ENCODE results near the gene EEA1. TPM values are rescaled to one million over a fixed set of nuclear protein-coding genes. Genes with fewer than 3 reads are reported as not detected.
"Not testable (repeated sequence)": the region's sequence is repeated elsewhere in the genome, so short reads cannot be mapped to it uniquely, and the experiment has no call there.

The EEA1 gene
- 20.7 TPM for polyA plus RNA-seq (ENCODE audit: insufficient read length)

DNA sequence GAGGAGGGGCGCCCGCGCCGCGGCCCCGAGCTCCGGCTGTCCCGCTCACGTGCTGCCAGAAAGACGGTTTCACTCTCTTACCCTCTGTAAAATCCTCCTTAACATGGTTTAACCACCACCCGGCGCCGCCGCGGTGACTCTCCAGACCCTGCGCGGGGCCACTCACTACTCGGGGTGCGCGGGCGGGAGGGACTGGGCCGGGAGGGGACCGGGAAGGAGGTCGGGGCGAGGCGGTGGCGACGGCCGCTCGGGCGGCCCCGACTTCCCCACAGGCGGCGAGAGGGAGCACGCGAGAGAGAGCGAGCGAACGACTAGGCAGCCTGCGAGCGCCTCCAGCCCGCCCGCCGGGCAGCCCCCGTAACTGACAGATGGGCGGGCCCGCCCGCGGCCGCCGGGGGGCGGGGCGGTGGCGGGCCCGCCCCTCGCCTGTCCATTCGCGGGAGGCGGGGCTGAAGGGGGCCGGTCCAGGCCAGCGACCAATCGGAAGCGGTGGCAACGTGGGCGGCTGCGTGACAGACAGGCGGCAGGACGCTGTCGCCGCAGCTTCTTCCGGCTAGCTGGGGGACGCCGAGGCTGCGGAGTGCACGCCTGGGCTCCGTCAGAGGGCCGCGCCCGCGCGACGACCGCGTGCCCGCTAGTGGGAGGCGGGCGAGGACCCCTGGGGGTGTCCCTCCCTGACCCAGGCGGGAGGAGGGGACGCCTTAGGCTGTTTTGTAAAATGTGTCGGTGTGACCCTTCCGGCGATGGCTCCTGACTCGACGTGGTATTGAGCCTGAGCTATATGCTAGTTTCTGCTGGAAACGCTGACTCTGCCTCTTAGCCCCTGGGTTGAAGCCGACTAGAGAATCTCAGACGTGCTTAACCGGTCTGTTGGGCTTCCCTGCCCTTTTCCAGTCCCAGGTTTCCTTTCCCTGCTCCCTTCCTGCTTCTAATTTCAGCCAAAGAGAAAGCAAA lies at the start of gene EEA1:
Gene EEA1, minus strand, starts transcription at position 334 of the 954 bp plus-strand sequence. Its CDS starts 229 bp downstream, at position 105.
- DNase-seq (ENCODE audit: low read depth): peak; percentile 87

DNA sequence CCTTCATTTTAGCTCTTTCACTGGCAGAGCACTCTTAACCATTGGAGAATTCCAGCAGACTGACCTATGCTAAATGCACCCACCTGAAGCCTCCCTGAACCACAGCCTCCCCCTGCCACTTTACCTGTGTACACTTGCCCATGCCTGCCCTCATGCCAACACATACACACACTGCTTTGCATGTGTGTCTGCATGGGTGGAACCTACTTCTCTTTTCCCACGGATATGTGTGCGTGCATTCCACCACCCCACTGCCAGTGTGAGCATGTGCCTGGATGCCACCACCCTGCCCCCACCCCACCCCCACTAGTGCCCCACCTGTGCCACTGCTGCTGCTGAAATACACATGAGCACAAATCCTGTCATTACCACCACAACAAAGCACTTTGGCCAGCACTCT lies 49.5 kb upstream of the EEA1 start:
- DNase-seq (ENCODE audit: low read depth): no peak

DNA sequence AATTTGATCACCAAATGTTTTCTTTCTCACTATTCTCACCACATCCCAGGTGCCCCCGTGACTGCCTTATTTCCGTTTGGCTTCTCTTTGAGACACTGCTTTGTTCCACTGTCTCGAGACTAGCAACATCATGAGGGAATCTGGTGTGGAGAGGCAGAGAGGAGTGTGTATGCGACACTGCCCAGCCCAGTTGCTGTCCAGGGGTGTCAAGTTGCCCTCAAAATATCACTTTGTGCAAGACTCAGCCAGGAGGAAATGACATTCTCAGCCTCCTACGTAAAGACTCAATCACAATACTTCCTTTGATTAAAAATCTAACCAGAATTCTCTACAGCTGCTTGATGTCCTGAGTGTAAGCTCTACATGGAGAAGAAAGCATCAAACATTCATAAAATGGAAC lies 48.2 kb upstream of the EEA1 start:
- DNase-seq (ENCODE audit: low read depth): no peak

DNA sequence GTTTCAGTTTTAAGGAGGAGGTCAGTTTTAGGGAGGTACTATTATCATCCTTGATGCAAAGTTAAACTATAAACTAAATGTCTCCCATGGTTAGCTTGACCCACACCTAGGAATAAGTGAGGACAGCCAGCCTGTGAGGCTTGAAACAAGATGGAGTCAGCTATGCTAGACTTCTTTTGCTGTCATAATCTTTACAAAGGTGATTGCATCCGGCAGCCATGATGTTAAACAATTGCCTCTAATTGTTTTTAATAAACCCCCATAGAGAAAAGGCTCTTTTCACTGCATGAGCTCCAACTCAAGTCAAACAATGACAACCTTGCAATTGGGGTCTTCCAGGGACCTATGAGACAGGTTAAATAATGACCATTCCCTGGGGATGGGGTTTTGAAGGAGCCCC lies 45.7 kb upstream of the EEA1 start:
- no peak for DNase-seq (ENCODE audit: low read depth)

DNA sequence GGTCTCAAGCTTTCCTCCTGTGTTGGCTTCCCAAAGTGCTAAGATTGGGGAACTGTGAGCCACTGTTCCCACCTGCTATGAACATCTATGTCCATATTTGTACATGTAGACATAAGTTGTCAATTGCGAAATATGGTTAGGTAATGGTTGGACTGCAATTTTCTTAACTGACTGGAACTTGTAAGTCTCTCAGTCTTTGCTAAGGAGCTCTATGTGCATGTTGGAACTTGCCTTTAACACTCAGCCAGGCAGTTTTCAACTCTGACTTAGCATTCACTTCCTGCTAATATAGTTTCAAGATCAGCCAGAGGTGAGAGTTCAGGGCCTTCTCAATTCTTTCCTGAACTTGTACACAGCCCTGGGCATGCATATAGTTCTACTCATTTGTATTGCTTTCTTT lies 44.5 kb upstream of the EEA1 start:
- no peak for DNase-seq (ENCODE audit: low read depth)

DNA sequence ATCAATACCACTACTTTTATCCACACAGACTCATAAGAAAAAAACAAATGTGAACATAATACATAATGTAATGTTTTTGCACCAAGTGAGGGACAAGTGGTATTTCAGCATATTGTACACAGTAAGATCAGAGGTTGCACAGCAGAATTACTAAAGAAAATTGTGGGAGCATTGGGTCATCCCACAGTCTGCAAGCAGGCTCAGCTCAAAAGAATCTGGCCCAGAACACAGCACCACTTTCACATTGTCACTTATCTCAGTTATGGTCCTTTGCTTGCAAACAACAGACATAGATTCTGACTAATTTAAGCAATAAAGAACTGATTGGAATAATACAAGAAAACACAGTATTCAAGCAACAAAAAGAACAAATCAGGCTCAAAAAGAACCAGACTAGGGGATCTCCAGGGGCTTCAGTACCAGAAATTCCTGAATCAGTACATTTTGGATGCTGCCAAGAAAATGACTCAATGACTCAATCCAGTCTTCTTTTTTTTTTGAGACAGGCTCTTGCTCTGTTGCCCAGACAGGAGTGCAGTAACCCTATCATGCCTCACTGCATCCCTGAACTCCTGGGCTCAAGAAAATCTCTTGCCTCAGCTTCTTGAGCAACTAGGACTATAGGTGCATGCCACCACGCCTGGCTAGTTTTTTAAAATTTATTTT lies 42.9 kb upstream of the EEA1 start:
- DNase-seq (ENCODE audit: low read depth): no peak

DNA sequence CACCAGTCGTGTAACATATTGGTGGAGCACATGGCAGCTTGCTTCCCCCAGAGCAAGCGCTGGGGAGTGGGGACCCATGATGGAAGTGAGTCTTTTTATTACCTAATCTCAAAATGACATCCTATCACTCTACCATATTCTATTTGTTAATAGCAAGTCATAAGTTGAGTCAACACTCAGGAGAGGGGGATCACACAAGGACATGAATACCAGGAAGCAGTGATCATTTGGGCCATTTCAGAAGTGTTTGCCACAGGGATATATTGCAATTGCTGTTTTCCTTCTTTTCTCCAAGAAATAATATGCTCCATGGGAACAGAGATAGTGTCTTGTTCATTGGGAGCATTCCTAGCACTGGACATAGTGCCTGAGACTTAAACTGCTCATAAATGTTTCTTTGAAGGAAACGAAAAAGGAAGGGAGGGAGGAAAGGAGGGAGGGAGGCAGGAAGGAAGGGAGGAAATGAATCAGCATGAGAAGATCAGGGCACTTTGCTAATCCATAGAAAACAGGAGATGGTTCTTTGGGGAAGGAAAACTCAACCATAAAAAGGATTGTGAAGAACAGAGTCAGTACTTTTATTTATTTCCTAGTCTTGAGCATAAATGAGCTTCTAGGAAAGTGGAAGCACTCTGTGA lies 39.2 kb upstream of the EEA1 start:
- DNase-seq (ENCODE audit: low read depth): no peak

DNA sequence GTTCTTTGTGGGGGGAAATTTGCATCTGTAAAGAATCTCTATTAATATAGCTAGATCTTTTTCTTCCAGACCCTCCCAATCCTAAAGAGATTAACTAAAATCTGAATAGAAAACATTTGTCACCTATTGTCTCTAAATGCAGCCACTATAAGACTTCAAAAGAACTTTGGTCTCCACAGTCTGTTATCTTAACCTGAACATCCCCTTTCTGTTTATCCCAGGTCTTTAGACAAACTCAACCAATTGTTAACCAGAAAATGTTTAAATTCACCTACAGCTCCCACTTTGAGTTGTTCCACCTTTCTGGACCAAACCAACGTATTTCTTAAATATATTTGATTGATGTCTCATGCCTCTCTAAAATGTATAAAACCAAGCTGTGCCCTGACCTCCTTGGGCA lies 35.3 kb upstream of the EEA1 start:
- not testable (repeated sequence) for DNase-seq (ENCODE audit: low read depth)

DNA sequence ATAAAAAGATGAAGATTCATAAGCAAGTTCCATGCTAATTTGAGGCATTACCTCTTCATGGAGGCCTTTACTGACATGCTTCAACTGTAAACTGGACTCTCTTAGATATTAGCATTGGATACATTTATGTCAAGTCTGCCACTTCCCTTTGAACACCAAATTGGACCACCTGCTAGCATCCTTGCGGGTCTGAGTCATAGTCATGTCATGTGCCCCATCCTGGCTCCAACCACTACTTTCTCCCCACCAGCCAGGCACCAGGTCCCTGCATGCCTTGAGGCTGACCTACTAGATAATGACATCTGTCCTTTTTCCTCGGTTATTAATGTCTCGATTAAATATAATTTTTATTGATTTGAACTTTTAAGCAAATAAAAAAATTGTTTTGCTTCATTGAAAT lies 32.9 kb upstream of the EEA1 start:
- no peak for DNase-seq (ENCODE audit: low read depth)

DNA sequence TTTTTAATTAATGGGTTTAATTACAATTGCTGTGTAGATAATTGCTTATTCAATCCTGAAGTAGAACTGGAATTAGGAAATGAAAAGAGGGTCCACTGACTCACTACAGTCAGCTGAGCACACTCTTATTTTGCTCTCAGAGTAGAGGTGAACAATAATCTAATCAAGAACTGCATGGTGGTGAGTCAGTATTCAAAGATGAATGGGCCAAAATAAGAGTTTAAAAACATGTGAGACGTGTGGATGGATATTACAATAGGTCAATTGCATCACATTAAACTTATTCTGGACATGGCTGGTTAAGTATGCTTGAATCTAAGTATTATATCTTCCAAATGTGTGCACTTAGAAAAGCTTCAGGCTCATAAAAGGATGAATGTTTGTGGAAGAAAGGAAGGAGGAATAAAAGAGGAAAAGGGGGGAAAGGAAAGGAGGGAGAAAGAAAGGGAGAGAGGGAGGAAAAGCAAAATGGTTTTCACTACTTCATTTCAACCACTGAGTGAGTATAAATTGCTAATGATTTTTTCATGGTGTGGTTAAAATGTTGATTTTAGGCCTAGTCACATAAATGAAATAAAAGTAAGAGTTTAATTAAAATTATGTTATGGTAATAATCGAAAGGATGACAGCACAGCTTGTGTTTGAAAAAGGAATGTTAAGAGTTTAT lies 27.0 kb upstream of the EEA1 start:
- no peak for DNase-seq (ENCODE audit: low read depth)

DNA sequence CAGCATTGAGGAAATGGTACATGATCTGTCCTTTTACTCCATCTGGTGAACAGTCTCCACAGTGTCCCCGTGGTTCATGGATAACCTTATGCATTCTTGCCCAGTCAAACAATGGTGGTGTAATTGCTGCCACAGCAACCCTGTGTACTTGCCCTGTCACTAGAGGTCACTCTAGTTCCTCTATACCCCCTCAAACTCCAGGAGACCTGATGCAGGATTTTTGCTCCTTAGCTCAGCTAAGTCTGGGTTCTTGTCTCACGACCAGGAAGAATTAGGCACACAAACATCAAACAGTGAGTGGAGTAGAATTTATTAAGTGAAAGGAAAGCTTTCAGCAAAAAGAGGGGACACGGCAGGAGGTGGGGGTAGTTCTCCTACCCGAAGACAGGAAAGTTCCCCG lies 24.7 kb upstream of the EEA1 start:
- DNase-seq (ENCODE audit: low read depth): no peak

DNA sequence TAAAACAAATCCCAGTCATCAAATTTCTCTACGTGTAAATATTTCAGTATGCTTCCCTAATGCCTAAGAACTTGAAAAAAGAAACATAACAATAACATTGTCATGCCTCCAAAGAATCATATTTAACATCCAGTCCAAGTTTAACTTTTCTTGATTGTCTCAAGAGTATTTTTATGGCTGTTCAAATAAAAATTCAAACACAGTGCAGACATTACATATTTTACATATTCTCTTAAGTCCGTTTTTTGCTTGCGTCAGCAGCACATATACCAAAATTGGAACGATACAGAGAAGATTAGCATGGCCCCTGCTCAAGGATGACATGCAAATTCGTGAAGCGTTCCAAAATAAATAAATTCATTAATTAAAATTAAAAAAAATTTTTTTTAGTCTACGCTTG lies 23.3 kb upstream of the EEA1 start:
- DNase-seq (ENCODE audit: low read depth): peak; percentile 17

DNA sequence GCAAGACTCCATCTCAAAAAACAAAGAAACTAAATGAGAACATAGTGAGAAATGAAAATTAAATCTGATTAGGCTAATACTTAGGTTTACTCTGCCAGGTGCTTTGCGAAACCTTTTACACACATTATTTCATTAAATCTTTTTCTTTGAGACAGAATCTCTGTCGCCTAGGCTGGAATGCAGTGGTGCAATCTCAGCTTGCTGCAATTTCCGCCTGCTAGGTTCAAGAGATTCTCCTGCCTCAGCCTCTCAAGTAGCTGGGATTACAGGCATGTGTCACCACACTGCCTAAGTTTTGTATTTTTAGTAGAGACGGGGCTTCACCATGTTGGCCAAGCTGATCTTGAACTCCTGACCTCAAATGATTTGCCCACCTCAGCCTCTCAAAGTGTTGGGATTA lies 21.9 kb upstream of the EEA1 start:
- no peak for DNase-seq (ENCODE audit: low read depth)

DNA sequence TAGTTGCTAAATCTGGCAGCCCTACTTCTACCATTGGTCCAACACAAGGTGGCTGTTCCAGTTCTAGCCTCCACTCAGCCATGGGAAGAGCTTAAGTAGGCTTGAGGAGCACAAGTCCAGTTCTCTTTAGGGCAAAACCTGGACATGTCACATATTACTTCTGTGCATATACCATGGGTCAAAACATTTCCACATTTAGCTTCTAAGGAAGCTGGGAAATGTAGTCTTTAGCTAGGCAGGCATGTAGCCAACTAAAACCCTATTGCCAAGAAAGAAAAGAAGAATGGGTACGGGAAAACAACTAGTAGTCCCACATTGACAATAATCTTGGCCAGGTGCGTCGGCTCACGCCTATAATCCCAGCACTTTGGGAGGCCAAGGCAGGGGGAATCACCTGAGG lies 20.9 kb upstream of the EEA1 start:
- no peak for DNase-seq (ENCODE audit: low read depth)

DNA sequence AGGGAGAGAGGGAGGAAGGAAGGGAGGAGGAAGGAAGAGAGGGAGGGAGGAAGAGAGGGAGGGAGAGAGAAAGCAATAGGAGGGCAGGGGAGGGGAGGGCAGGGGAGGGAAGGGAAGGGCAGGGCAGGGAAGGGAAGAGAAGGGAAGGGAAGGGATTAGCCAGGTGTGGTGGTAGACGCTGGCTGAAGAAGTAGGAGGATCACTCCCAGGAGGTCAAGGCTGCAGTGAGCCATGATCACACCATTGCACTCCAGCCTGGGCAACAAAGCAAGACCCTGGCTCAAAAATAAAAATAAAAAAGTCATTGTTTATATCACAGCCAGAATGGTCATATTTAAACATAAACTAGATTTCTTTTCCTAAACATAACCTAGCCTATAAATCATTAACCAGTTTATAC lies 20.4 kb upstream of the EEA1 start:
- DNase-seq (ENCODE audit: low read depth): no peak

DNA sequence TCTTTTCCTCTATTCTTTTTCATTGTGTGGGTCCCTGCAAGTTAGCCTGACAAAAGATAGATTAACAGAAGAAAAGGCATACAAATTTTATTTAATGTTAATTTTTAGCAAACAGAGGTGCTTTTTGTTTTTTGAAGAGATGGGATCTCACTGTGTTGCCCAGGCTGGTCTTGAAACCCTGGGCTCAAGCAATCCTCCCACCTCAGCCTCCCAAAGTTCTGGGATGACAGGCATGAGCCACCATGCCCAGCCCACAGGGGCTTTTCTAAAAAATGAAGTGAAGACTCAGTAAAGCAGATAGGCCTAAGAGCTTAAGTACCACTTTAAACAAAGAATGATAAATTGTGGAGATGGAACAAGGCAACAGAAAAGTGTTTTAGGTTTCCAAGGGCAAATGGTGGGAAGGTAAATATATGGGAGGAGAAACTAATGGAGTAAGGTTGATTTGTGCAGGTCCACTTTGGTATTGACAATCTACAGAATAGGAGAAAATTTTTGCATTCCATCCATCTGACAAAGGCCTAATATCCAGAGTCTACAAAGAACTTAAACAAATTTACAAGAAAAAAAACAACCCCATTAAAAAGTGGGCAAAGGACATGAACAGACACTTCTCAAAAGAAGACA lies 18.6 kb upstream of the EEA1 start:
- no peak for DNase-seq (ENCODE audit: low read depth)

DNA sequence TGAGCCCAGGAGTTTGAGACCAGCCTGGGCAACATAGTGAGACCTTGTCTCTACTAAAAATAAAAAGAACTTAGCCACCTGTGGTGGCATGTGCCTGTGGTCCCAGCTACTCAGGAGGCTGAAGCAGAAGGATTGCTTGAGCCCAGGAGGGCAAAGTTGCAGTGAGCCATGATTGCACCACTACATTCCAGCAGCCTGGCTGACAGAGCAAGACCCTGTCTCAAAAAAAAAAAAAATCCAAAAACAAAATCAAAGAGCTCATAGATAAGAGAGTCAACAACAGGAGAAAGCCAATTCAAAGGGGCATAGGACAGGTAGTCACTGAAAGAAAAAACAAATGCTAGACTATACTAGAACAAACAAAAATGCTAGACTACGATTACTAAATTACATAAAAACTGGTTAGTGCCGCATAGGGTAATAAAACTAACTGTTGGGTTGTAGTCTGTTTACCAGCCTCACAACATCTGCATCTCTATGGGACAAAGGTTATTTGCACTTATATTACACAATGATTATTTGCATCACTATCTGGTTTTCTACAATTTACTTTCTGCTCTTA lies 16.6 kb upstream of the EEA1 start:
- DNase-seq (ENCODE audit: low read depth): no peak

DNA sequence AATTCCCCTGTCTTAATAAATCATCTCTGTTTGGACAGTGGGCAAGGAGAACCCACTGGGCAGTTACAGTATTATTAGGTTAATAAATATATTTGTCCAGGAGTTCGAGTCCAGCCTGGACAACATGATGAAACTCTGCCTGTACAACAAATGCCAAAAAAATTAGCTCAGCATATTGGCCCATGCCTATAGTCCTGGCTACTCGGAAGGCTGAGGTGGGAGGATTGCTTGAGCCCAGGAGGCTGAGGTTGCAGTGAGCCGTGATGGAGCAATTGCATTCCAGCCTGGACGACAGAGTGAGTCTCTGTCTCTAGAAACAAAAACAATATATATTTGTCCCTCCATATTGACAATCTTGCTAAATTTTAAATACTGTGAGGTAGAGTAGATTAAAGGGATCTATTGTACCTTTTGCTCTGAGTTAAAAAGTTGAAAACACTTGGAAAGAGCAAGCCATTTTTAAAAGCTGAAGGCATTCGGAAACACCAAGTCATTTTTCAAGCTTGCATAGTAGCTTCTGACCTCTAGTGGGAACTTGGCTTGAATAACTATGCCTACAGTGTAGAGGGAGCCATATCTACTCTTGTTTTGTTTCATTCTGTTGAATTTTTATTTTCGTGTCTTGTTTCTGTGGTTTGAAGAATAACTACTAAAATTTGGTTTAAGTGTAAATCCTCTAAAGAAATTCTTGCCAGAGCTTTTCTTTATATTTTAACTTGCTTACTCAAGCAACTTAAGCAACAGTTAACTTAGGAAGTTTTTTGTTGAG lies 14.6 kb upstream of the EEA1 start:
- DNase-seq (ENCODE audit: low read depth): no peak

DNA sequence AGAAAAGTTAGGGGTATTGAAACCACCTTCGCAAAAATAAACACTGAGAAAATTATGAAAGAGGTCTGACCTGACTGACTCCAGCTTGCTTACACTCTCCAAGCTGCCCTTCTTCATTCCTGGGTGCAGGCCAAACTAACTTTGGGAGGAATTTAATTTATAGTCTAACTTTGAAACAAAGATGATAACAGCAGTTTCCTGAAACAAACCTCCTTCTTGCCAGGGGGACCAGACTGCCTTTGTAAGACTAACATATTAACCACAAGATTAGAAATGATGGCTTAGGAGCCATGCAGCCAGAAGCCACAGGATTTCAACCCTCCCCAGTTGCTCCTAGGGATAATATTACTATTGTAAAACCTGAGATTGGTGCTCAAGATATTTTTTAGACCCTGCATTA lies 13.8 kb upstream of the EEA1 start:
- no peak for DNase-seq (ENCODE audit: low read depth)

DNA sequence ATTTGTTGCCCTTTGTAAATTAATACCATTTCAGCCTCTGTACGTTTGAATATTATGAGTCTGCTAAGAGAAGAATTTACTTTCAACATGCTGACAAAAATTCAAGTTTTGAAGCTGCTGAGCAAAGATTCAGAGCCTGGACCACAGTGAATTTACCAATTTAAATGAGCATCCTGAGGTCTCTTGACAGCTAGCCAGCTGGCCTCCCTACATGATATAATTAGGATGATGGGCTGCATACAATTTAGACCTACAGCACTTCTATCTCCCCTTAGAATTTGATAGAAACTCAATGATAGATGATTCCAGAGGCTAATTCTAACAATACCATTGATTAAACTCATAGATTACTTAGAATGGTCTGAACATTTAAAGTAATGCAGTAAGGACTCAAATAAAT lies 10.0 kb upstream of the EEA1 start:
- DNase-seq (ENCODE audit: low read depth): no peak

DNA sequence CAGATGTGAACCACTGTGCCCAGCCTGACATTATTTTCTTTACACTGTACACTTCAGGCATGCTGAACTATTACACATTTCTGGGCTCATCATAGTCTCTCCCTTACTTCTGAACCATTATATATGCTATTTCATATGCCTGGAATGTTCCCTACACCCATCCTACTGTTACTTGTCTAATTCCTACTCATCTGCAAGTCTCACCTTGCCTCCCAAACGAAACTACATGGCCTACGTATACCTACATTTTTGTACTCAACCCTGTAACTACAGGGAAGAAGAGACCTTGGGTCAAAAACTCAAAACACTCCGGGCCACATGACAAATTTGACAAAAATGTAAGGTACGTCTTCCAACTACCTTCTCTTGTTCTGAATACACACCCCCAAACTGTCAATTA lies 9.5 kb upstream of the EEA1 start:
- no peak for DNase-seq (ENCODE audit: low read depth)
